ENCODE measurements around the gene TMEM201. TPM values are rescaled to one million over a fixed set of nuclear protein-coding genes. Genes with fewer than 3 reads are reported as not detected.
"Not testable (repeated sequence)": the region's sequence is repeated elsewhere in the genome, so short reads cannot be mapped to it uniquely, and the experiment has no call there.

Gene TMEM201
- total RNA-seq, 1 experiment from 2014 or later, result 49.0 TPM

DNA sequence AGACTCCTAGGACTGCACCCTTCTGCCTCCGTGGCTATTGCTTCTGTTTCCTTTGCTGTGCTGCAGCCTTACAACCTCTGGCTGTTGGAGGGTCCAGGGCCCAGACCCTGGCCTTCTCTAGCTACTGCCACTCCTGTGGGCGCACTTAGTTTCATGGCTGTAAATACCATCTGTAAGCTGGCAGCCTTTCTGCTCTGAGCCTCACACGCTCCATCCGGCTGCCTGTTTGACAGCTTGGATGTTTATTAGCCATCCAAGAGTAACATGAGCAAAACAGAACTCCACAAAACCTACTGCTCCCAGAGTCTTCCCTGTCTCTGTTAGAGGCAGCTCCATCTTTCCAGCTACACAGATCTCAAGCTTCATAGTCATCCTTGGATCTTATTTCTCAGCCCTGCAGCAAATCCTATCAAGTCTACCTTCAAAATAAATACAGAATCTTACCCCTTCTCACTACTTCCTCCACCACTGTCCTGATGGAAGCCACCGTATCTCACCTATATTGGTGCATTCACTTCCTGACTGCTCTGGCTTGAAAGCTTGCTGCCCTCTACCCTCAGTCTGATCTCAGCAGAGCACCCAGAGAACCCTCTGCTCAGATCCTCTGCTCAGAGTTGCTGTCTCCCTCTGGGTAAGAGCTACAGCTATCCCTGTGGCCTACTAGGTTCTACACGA is 30.3 kb upstream of the TMEM201 start:
- POLR2A ChIA-PET (ENCODE audit: low non-redundant PET), result no interaction called here
- intact Hi-C loops (cut with micrococcal nuclease; ENCODE audit: unreplicated experiment), result no loop called here

DNA sequence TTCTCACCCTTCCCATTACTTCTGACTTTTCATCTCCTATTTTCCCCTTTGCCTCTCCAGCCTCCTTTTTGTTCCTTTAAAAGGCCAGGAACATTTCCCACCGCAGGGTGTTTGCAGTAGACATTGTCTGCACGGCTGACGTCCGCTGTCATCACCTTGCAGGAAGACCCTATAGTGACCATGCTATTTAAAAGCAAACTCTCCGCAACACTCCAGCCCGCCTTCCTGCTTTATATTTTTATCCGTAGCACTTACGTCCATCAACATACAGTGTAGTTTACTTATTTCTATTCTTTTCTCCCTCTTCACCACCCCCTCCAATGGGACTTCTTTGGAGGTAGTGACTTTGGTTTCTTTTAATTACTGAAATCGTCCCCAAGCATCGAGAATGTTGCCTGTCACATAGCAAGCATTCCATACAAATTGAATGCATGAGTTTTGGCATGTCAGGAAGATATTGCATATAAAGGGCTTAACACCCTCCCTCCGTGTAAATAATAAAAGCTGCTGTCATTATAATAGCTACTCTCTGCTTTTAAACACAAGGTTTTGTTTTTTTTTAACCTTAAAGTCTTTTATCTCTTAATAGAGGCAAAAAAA is 29.7 kb upstream of the TMEM201 start:
- peak; percentile 18 for DNase-seq (ENCODE audit: low spot score)
- TF ChIP-seq, protein P1, sequence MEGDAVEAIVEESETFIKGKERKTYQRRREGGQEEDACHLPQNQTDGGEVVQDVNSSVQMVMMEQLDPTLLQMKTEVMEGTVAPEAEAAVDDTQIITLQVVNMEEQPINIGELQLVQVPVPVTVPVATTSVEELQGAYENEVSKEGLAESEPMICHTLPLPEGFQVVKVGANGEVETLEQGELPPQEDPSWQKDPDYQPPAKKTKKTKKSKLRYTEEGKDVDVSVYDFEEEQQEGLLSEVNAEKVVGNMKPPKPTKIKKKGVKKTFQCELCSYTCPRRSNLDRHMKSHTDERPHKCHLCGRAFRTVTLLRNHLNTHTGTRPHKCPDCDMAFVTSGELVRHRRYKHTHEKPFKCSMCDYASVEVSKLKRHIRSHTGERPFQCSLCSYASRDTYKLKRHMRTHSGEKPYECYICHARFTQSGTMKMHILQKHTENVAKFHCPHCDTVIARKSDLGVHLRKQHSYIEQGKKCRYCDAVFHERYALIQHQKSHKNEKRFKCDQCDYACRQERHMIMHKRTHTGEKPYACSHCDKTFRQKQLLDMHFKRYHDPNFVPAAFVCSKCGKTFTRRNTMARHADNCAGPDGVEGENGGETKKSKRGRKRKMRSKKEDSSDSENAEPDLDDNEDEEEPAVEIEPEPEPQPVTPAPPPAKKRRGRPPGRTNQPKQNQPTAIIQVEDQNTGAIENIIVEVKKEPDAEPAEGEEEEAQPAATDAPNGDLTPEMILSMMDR (conservative IDR thresholded peaks at IDR 0.05; ENCODE audit: low read depth, low read length), result no peak
- no peak for TF ChIP-seq EZH2 (IDR thresholded peaks at IDR 0.05; ENCODE audit: borderline replicate concordance, low read depth, low read length, poor library complexity, severe bottlenecking)
- Histone ChIP-seq H3K27ac (ENCODE audit: low read depth, low read length, poor library complexity, severe bottlenecking) (peak overlapping the region; percentile 69), H3K4me1 (ENCODE audit: insufficient read depth, low read length, poor library complexity, severe bottlenecking) (peaks cover 40% of the 10 kb centered on the region), H3K9me3 (ENCODE audit: low read depth, low read length, poor library complexity, severe bottlenecking) (no peaks in the 10 kb centered on the region), H3K27me3 (replicated peaks; ENCODE audit: insufficient read depth, low read depth, low read length, poor library complexity) (no peaks in the 10 kb centered on the region), H3K4me3 (ENCODE audit: low read depth, low read length, poor library complexity, severe bottlenecking) (no peak overlapping the region), H3K36me3 (ENCODE audit: insufficient read depth, low read length, poor library complexity, severe bottlenecking) (peaks cover 35% of the 10 kb centered on the region)
- no TSS peak for BruUV-seq (replicated peaks)
- CTCF ChIA-PET, result no interaction called here
- POLR2A ChIA-PET (ENCODE audit: low non-redundant PET), result no interaction called here
- intact Hi-C loops (cut with micrococcal nuclease; ENCODE audit: unreplicated experiment), result no loop called here

More for the DNA sequence above, 30.3 kb upstream of the TMEM201 start:
- H3K36me3 ChIP-seq (ENCODE audit: insufficient read depth, low read length, poor library complexity, severe bottlenecking), result peaks cover 29% of the 10 kb centered on the region
- CTCF ChIA-PET, result no interaction called here
- no peaks in the 10 kb centered on the region for H3K27me3 ChIP-seq (replicated peaks; ENCODE audit: insufficient read depth, low read depth, low read length, poor library complexity)
- peak overlapping the region; percentile 69 for H3K27ac ChIP-seq (ENCODE audit: low read depth, low read length, poor library complexity, severe bottlenecking)
- TF ChIP-seq, protein P1 (conservative IDR thresholded peaks at IDR 0.05; ENCODE audit: low read depth, low read length), result no peak
- TF ChIP-seq EZH2 (IDR thresholded peaks at IDR 0.05; ENCODE audit: borderline replicate concordance, low read depth, low read length, poor library complexity, severe bottlenecking), result no peak
- DNase-seq (ENCODE audit: low spot score), result no peak
- BruUV-seq (replicated peaks), result no TSS peak
- no peak overlapping the region for H3K4me3 ChIP-seq (ENCODE audit: low read depth, low read length, poor library complexity, severe bottlenecking)
- H3K9me3 ChIP-seq (ENCODE audit: low read depth, low read length, poor library complexity, severe bottlenecking), result no peaks in the 10 kb centered on the region
- peaks cover 40% of the 10 kb centered on the region for H3K4me1 ChIP-seq (ENCODE audit: insufficient read depth, low read length, poor library complexity, severe bottlenecking)

DNA sequence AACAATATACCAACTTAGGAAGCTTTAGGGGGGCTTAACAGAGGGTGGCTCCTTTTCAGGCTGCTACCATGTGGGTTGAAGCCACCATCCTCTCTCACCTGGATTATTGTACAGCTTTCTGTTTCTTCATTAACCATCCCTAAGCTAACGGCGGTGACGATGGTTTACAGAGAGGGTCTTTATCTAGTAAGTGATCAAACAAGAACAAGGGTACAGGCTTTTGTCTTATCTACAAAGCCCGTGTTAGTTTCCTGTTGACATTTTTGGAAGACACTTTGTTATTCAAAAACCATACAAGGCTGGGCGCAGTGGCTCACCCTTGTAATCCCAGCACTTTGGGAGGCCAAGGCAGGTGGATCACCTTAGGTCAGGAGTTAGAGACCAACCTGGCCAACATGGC is 29.0 kb upstream of the TMEM201 start:
- Histone ChIP-seq H3K4me3 (ENCODE audit: low read depth, low read length, poor library complexity, severe bottlenecking) (no peak overlapping the region), H3K4me1 (ENCODE audit: insufficient read depth, low read length, poor library complexity, severe bottlenecking) (peaks cover 40% of the 10 kb centered on the region), H3K27me3 (replicated peaks; ENCODE audit: insufficient read depth, low read depth, low read length, poor library complexity) (no peaks in the 10 kb centered on the region), H3K27ac (ENCODE audit: low read depth, low read length, poor library complexity, severe bottlenecking) (peak overlapping the region; percentile 69), H3K36me3 (ENCODE audit: insufficient read depth, low read length, poor library complexity, severe bottlenecking) (peaks cover 36% of the 10 kb centered on the region), H3K9me3 (ENCODE audit: low read depth, low read length, poor library complexity, severe bottlenecking) (no peaks in the 10 kb centered on the region)
- TF ChIP-seq, protein P1 (conservative IDR thresholded peaks at IDR 0.05; ENCODE audit: low read depth, low read length), result no peak
- no peak for TF ChIP-seq EZH2 (IDR thresholded peaks at IDR 0.05; ENCODE audit: borderline replicate concordance, low read depth, low read length, poor library complexity, severe bottlenecking)
- DNase-seq (ENCODE audit: low spot score), result no peak
- ChIA-PET POLR2A (ENCODE audit: low non-redundant PET) (no interaction called here), CTCF (no interaction called here)
- no TSS peak for BruUV-seq (replicated peaks)
- intact Hi-C loops (cut with micrococcal nuclease; ENCODE audit: unreplicated experiment), result no loop called here

DNA sequence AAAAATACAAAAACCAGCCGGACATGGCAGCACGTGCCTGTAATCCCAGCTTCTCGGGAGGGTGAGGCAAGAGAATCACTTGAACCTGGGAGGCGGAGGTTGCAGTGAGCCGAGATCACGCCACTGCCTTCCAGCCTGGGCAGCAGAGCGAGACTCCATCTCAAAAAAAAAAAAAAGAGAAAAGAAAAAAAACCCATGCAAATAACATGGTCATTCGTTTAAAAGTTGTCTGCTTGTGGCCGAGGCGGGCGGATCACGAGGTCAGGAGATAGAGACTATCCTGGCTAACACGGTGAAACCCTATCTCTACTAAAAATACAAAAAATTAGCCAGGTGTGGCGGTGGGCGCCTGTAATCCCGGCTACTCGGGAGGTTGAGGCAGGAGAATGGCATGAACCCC is 28.6 kb upstream of the TMEM201 start:
- H3K36me3 ChIP-seq (ENCODE audit: insufficient read depth, low read length, poor library complexity, severe bottlenecking), result peaks cover 32% of the 10 kb centered on the region
- H3K4me1 ChIP-seq (ENCODE audit: insufficient read depth, low read length, poor library complexity, severe bottlenecking), result peaks cover 40% of the 10 kb centered on the region
- H3K9me3 ChIP-seq (ENCODE audit: low read depth, low read length, poor library complexity, severe bottlenecking); intact Hi-C loops (cut with micrococcal nuclease; ENCODE audit: unreplicated experiment); POLR2A ChIA-PET (ENCODE audit: low non-redundant PET); CTCF ChIA-PET; BruUV-seq (replicated peaks); H3K27me3 ChIP-seq (replicated peaks; ENCODE audit: insufficient read depth, low read depth, low read length, poor library complexity); DNase-seq (ENCODE audit: low spot score); H3K4me3 ChIP-seq (ENCODE audit: low read depth, low read length, poor library complexity, severe bottlenecking): not testable (repeated sequence)
- peak overlapping the region; percentile 69 for H3K27ac ChIP-seq (ENCODE audit: low read depth, low read length, poor library complexity, severe bottlenecking)

Data from A673 (cell line).